Liver (tissue), 9 donors: Measurements from ENCODE around the gene SPTBN5. TPM values are rescaled to one million over a fixed set of nuclear protein-coding genes. Genes with fewer than 3 reads are reported as not detected.

Source experiments
- DNase-seq: peaks from one replicate; pipeline ENCODE4 v3.0.0-alpha.2; 2017; ENCODE audit warnings: low spot score
- H3K27ac ChIP-seq, 2 donors: one replicate each; pipeline ENCODE4 v1.7.0; 2013; ENCODE audit warnings: inconsistent platforms in 2 of 2, low read length in 2 of 2, control low read depth in 1 of 2, low read depth in 1 of 2, mild to moderate bottlenecking in 1 of 2
- H3K27me3 ChIP-seq, 4 donors: one replicate each; pipeline versions ENCODE4 v1.6.1 to v1.7.0; 2013; ENCODE audit warnings: low read length in 3 of 4, inconsistent platforms in 1 of 4, mild to moderate bottlenecking in 1 of 4, moderate library complexity in 1 of 4; ENCODE audit not compliant: control insufficient read depth in 4 of 4, insufficient read depth in 4 of 4
- H3K36me3 ChIP-seq, 4 donors: one replicate each; pipeline versions ENCODE4 v1.6.1 to v1.7.0; 2013; ENCODE audit warnings: low read length in 3 of 4, mild to moderate bottlenecking in 3 of 4, low read depth in 1 of 4, moderate library complexity in 1 of 4; ENCODE audit not compliant: control insufficient read depth in 4 of 4, insufficient read depth in 3 of 4
- H3K4me1 ChIP-seq, 4 donors: one replicate each; pipeline versions ENCODE4 v1.6.1 to v1.7.0; 2013; ENCODE audit warnings: low read length in 3 of 4, mild to moderate bottlenecking in 3 of 4, moderate library complexity in 1 of 4; ENCODE audit not compliant: control insufficient read depth in 4 of 4, insufficient read depth in 4 of 4
- H3K4me3 ChIP-seq, 3 donors: one replicate each; pipeline versions ENCODE4 v1.6.1 to v1.7.0; 2013; ENCODE audit warnings: low read length in 3 of 3, control low read depth in 1 of 3, low read depth in 1 of 3, mild to moderate bottlenecking in 1 of 3
- H3K9ac ChIP-seq, 2 donors: one replicate each; pipeline ENCODE4 v1.7.0; 2013; ENCODE audit warnings: low read length in 2 of 2, mild to moderate bottlenecking in 2 of 2, moderate library complexity in 2 of 2, control low read depth in 1 of 2, low read depth in 1 of 2
- H3K9me3 ChIP-seq, 4 donors: one replicate each; pipeline versions ENCODE4 v1.6.1 to v1.7.0; 2013; ENCODE audit warnings: low read length in 3 of 4; ENCODE audit not compliant: control insufficient read depth in 4 of 4
- EGR1 ChIP-seq, 2 donors: IDR thresholded peaks; 2 replicates each; pipeline ENCODE4 v1.6.1; 2016 to 2018; ENCODE audit warnings: antibody characterized with exemption in 2 of 2, low read depth in 2 of 2
- FOXA1 ChIP-seq: IDR thresholded peaks from 2 replicates; pipeline ENCODE4 v1.6.1; 2016; ENCODE audit warnings: antibody characterized with exemption
- FOXA2 ChIP-seq: IDR thresholded peaks from 2 replicates; pipeline ENCODE4 v1.6.1; 2016; ENCODE audit warnings: antibody characterized with exemption
- GABPA ChIP-seq, 2 donors: IDR thresholded peaks in 1 of 2; conservative IDR thresholded peaks in 1 of 2; 2 replicates each; pipeline ENCODE4 v1.6.1; 2016; ENCODE audit warnings: antibody characterized with exemption in 2 of 2, mild to moderate bottlenecking in 1 of 2, moderate library complexity in 1 of 2
- HNF4A ChIP-seq, 2 donors: conservative IDR thresholded peaks; 2 replicates each; pipeline ENCODE4 v1.6.1; 2016; ENCODE audit warnings: antibody characterized with exemption in 2 of 2, mild to moderate bottlenecking in 2 of 2
- HNF4G ChIP-seq: IDR thresholded peaks from 2 replicates; pipeline ENCODE4 v1.6.1; 2016; ENCODE audit warnings: antibody characterized with exemption
- JUND ChIP-seq, 2 donors: IDR thresholded peaks; 2 replicates each; pipeline ENCODE4 v1.6.1; 2016; ENCODE audit warnings: antibody characterized with exemption in 2 of 2
- NR2F2 ChIP-seq: IDR thresholded peaks from 2 replicates; pipeline ENCODE4 v1.6.1; 2016; ENCODE audit warnings: antibody characterized with exemption
- RAD21 ChIP-seq, 2 donors: IDR thresholded peaks; 2 replicates each; pipeline ENCODE4 v1.6.1; 2016; ENCODE audit warnings: antibody characterized with exemption in 2 of 2, mild to moderate bottlenecking in 2 of 2
- RXRA ChIP-seq, 2 donors: IDR thresholded peaks; 2 replicates each; pipeline ENCODE4 v1.6.1; 2017 to 2018; ENCODE audit warnings: antibody characterized with exemption in 2 of 2, mild to moderate bottlenecking in 1 of 2
- SP1 ChIP-seq: IDR thresholded peaks from 2 replicates; pipeline ENCODE4 v1.6.1; 2018; ENCODE audit warnings: antibody characterized with exemption, mild to moderate bottlenecking
- TAF1 ChIP-seq: conservative IDR thresholded peaks from 2 replicates; pipeline ENCODE4 v1.6.1; 2016; ENCODE audit warnings: antibody characterized with exemption, mild to moderate bottlenecking
- YY1 ChIP-seq: IDR thresholded peaks from 2 replicates; pipeline ENCODE4 v1.6.1; 2016; ENCODE audit warnings: antibody characterized with exemption, mild to moderate bottlenecking
- WGBS: extraction: QIAGEN DNeasy Blood & Tissue Kit; methylation state at CpG from one replicate; pipeline ENCODE4 v1.1.7; 2013; 5-methylcytosine and 5-hydroxymethylcytosine counted together
- polyA plus RNA-seq, 2 donors: library from polyadenylated mRNA; stranded (reverse) in 1 of 2; unstranded in 1 of 2; fragments of 200-250 nt in 1 of 2; fragments of >200 nt in 1 of 2; fragmentation: Nextera tagmentation in 1 of 2; extraction: Ambion mirVana in 1 of 2; gene quantifications; one replicate each; pipeline versions ENCODE4 v1.2.1 to v1.2.3, GENCODE V29; 2013 to 2015
- total RNA-seq, 2 donors: library from RNA; depleted of rRNA; stranded (reverse); fragments of >200 nt; gene quantifications; one replicate each; pipeline ENCODE4 v1.2.3, GENCODE V29; 2014
- TF ChIP-seq, protein P1 (sequence below): IDR thresholded peaks from 2 replicates; pipeline ENCODE4 v1.6.1; 2016; ENCODE audit warnings: antibody characterized with exemption
- TF ChIP-seq, protein P2 (sequence below): IDR thresholded peaks from 2 replicates; pipeline ENCODE4 v1.6.1; 2016; ENCODE audit warnings: antibody characterized with exemption
- TF ChIP-seq, protein P3 (sequence below): fragments of 150-350 bp; IDR thresholded peaks from 2 replicates; pipeline ENCODE4 v1.5.1; 2017; ENCODE audit warnings: improper control_type of control experiment, low read depth, low read length; ENCODE audit not compliant: missing input control
- TF ChIP-seq, protein P4 (sequence below): IDR thresholded peaks from 2 replicates; pipeline ENCODE4 v1.6.1; 2016; ENCODE audit warnings: antibody characterized with exemption
- TF ChIP-seq, protein P5 (sequence below): IDR thresholded peaks from 2 replicates; pipeline ENCODE4 v1.6.1; 2016; ENCODE audit warnings: antibody characterized with exemption, mild to moderate bottlenecking
- donor health status: healthy.
- donor health status: healthy.
- donor health status: healthy.
- donor health status: healthy.
- donor health status: healthy.

SPTBN5 gene
- total and polyA plus RNA-seq, 4 donors: 0.12 to 1.7 (median 0.17) TPM

DNA sequence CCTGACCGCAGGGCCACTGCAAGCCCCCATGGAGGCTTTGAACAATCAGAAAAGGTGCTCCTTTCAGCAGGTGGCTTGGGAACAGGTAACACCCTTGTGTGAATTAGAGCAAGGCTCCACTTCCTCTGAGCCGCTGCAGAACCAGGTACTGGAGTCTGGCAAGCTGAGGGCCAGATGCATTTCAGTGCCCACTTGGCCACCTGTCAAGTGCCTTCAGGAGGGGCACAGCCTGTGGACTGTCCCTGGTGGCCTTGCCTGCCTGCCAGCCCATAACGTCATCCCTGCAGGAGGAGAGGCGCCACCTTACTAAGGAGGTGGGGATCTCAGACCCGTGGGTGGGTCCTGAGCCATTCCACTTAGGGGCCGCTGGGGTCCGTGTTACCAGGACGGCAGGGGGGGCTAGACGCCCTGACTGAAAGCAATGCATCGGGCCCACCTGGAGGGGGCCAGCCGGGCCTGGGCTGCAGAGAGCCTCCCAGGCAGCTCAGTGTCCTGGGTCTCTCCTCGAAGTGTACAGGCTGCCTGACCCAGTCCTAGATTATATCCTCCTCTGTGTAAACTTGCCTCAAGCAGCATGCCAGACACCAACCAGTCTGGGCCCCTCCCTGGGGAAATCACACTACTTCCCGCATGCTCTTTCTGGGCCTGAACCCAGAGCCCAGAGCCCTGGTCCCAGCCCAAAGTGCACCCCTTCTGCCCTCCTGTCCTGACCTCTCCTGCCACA is 16.1 kb downstream of the SPTBN5 start:
- no peaks in the 10 kb centered on the region for H3K27me3 ChIP-seq
- no peaks in the 10 kb centered on the region for H3K36me3 ChIP-seq
- H3K4me3 ChIP-seq: no peak overlapping the region
- peaks cover 18 to 29% (median 23%) of the 10 kb centered on the region in 4 donors for H3K4me1 ChIP-seq
- no peak overlapping the region for H3K9ac ChIP-seq
- TF ChIP-seq EGR1 (IDR thresholded peaks at IDR 0.05; ENCODE audit: low read depth in 2 of 2) (no peak), YY1 (no peak), FOXA1 (no peak), RAD21 (IDR thresholded peaks at IDR 0.05) (no peak), GABPA (IDR thresholded peaks at IDR 0.05 in 1 of 2, conservative IDR thresholded peaks at IDR 0.05 in 1 of 2) (no peak), NR2F2 (no peak), FOXA2 (no peak), HNF4A (conservative IDR thresholded peaks at IDR 0.05) (no peak), JUND (IDR thresholded peaks at IDR 0.05) (no peak), HNF4G (no peak), SP1 (no peak), TAF1 (no peak), RXRA (IDR thresholded peaks at IDR 0.05) (no peak)
- TF ChIP-seq, protein P1, sequence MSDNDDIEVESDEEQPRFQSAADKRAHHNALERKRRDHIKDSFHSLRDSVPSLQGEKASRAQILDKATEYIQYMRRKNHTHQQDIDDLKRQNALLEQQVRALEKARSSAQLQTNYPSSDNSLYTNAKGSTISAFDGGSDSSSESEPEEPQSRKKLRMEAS: no peak
- TF ChIP-seq, protein P2, sequence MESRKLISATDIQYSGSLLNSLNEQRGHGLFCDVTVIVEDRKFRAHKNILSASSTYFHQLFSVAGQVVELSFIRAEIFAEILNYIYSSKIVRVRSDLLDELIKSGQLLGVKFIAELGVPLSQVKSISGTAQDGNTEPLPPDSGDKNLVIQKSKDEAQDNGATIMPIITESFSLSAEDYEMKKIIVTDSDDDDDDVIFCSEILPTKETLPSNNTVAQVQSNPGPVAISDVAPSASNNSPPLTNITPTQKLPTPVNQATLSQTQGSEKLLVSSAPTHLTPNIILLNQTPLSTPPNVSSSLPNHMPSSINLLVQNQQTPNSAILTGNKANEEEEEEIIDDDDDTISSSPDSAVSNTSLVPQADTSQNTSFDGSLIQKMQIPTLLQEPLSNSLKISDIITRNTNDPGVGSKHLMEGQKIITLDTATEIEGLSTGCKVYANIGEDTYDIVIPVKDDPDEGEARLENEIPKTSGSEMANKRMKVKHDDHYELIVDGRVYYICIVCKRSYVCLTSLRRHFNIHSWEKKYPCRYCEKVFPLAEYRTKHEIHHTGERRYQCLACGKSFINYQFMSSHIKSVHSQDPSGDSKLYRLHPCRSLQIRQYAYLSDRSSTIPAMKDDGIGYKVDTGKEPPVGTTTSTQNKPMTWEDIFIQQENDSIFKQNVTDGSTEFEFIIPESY: no peak
- TF ChIP-seq, protein P3, sequence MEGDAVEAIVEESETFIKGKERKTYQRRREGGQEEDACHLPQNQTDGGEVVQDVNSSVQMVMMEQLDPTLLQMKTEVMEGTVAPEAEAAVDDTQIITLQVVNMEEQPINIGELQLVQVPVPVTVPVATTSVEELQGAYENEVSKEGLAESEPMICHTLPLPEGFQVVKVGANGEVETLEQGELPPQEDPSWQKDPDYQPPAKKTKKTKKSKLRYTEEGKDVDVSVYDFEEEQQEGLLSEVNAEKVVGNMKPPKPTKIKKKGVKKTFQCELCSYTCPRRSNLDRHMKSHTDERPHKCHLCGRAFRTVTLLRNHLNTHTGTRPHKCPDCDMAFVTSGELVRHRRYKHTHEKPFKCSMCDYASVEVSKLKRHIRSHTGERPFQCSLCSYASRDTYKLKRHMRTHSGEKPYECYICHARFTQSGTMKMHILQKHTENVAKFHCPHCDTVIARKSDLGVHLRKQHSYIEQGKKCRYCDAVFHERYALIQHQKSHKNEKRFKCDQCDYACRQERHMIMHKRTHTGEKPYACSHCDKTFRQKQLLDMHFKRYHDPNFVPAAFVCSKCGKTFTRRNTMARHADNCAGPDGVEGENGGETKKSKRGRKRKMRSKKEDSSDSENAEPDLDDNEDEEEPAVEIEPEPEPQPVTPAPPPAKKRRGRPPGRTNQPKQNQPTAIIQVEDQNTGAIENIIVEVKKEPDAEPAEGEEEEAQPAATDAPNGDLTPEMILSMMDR: no peak
- TF ChIP-seq, protein P4, sequence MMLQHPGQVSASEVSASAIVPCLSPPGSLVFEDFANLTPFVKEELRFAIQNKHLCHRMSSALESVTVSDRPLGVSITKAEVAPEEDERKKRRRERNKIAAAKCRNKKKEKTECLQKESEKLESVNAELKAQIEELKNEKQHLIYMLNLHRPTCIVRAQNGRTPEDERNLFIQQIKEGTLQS: no peak
- TF ChIP-seq, protein P5, sequence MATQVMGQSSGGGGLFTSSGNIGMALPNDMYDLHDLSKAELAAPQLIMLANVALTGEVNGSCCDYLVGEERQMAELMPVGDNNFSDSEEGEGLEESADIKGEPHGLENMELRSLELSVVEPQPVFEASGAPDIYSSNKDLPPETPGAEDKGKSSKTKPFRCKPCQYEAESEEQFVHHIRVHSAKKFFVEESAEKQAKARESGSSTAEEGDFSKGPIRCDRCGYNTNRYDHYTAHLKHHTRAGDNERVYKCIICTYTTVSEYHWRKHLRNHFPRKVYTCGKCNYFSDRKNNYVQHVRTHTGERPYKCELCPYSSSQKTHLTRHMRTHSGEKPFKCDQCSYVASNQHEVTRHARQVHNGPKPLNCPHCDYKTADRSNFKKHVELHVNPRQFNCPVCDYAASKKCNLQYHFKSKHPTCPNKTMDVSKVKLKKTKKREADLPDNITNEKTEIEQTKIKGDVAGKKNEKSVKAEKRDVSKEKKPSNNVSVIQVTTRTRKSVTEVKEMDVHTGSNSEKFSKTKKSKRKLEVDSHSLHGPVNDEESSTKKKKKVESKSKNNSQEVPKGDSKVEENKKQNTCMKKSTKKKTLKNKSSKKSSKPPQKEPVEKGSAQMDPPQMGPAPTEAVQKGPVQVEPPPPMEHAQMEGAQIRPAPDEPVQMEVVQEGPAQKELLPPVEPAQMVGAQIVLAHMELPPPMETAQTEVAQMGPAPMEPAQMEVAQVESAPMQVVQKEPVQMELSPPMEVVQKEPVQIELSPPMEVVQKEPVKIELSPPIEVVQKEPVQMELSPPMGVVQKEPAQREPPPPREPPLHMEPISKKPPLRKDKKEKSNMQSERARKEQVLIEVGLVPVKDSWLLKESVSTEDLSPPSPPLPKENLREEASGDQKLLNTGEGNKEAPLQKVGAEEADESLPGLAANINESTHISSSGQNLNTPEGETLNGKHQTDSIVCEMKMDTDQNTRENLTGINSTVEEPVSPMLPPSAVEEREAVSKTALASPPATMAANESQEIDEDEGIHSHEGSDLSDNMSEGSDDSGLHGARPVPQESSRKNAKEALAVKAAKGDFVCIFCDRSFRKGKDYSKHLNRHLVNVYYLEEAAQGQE: no peak
- no peaks in the 10 kb centered on the region for H3K9me3 ChIP-seq
- no peak for DNase-seq
- WGBS: 94% methylated on average over 13 of the region's 13 CpGs
- no peak overlapping the region for H3K27ac ChIP-seq
